Erythroblast (primary cell): ENCODE data around the gene VSTM2L.

Experiments
- GATA1 ChIP-seq: IDR thresholded peaks from 2 replicates; pipeline ENCODE4 v1.6.1; 2011; ENCODE audit warnings: low read depth, mild to moderate bottlenecking, control low read depth, low read length, moderate library complexity
- POLR2A ChIP-seq: IDR thresholded peaks from 2 replicates; pipeline ENCODE4 v1.6.1; 2011; ENCODE audit warnings: mild to moderate bottlenecking, low read length

DNA sequence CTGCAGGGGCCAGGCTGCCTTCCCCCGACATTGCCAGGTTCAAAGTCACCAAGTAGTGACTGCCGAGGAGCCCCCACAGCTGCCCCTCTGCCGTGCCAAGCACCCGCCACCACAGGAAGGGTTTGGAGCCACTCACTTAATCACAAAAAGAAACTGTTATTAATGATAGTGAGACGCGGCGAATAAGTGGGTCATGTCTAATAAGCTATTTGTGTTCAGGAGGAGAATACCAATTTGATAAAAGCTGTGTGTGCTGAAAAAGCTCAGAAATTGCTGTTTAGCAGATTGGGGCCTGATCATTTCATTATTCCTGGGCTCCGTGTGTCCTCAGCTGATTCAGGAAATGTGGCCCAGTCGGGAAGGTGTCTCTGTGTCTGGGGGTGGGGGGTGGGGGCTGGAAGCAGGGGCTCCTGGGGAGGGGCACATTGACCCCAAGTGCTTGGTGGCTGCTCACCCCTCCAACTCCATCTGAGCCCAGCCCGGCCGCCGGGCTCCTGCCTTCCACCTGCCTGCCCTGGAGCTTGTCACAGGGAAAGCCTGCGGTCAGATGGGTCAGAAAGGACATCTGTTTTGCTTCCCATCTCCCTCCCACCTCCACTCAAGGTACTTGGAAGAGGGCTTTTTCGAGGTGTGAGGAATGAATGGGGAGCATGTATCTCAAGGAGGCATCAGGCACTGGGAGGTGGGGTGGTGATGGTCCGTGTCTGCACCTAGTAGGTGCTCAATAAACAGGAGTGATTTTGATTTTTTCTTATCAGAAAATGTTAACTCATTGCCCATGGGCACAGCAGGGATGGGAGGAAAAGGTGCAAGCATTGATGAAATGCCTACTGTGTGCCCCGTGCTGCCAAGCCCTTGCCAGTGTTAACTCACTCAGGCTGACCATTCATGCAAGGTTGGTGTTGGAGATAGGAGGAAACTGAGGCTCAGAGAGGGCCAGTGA lies 3.0 kb downstream of the VSTM2L start:
- no peak for TF ChIP-seq POLR2A
- no peak for TF ChIP-seq GATA1
